ENCODE measurements around the gene MAD2L1BP. TPM values are rescaled to one million over a fixed set of nuclear protein-coding genes. Genes with fewer than 3 reads are reported as not detected.
"Not testable (repeated sequence)": the region's sequence is repeated elsewhere in the genome, so short reads cannot be mapped to it uniquely, and the experiment has no call there.

MAD2L1BP gene, protein sequence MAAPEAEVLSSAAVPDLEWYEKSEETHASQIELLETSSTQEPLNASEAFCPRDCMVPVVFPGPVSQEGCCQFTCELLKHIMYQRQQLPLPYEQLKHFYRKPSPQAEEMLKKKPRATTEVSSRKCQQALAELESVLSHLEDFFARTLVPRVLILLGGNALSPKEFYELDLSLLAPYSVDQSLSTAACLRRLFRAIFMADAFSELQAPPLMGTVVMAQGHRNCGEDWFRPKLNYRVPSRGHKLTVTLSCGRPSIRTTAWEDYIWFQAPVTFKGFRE
- 19.3 and 25.0 TPM in 2 replicates for total RNA-seq

DNA sequence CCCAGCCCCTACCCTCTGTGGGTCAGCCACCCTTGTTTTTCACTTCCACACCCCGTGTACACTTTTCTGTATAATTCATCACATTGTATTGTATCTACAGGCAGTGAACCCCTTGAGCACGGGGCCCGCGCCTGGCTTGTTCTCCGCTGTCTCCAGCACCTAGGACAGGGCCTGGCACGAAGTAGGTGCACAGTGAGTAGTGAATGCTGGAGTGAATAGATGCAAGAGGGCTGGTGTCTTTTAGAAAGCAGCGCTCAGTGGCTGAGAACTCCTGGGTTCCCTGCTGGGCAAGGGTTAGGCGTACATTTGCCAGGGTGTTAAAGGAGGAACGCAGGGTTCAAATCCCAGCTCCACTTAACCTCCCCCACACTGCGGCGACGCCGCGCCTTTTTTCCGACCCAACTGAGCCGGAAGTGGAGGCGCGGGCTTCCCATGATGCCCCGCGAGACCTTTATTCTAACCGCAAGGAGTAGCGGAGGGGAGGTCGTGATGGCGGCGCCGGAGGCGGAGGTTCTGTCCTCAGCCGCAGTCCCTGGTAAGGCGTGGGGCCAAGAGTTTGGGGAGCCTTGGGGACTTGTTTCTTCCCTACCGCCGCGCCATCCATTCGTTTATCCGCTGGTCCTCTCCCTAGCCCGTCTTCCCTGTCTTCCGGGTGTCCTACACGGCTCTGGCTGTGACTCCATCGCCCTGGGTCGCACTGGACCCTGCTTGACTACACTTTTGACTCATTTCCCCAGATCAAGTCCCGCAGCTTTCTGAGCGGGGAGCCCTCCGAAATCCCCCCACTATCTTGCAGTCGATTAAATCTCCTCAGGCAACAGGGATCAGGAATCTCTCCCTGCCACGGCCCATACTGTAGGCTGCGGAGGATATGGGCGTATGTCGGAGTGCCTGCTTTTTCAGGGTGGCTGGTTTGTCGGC, at the start of gene MAD2L1BP:
Gene MAD2L1BP (plus strand): TSS at position 454 of the 921 bp plus-strand sequence. CDS start 36 bp downstream, at position 490.
- no peak for DNase-seq (ENCODE audit: low read depth, low spot score)

DNA sequence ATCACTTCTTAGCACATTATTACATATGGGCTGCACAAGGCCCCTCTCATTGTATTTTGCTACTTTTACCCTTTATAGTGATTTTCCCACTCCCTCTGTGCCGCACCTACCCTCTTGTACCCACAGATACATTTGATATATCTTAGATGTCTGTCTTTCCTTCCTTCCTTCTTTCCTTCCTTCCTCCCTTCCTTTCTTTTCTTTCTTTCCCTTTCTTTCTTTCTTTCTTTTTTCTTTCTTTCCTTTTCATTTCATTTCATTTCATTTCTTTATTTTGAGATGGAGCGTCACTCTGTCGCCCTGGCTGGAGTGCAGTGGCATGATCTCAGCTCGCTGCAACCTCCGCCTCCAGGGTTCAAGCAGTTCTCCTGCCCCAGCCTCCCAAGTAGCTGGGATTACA, 47.4 kb upstream of the MAD2L1BP start:
- no peak for DNase-seq (ENCODE audit: low read depth, low spot score)

DNA sequence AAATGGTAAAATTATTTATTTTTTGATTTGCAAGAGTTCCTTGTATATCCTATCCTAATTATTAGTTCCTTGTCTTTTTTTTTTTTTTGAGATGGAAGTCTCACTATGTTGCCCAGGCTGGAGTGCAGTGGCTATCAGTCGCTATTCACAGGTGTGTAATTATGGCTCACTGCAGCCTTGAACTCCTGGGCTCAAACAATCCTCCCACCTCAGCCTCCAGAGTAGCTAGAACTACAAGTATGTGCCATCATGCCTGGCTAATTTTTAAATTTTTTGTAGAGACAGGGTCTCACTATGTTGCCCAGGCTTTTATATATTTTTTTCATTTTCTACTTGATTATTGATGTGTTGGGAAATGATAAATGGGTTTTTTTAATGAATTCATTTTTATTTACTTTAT, 46.1 kb upstream of the MAD2L1BP start:
- DNase-seq (ENCODE audit: low read depth, low spot score) = not testable (repeated sequence)

GRCh38 chr6:43593938-43594337, 41.7 kb upstream of the MAD2L1BP start:
- no peak for DNase-seq (ENCODE audit: low read depth, low spot score)

- DNase-seq (ENCODE audit: low read depth, low spot score) = no peak
Observed at GRCh38 chr6:43600595-43600994, 35.0 kb upstream of the MAD2L1BP start.

GRCh38 chr6:43604174-43604573, 31.5 kb upstream of the MAD2L1BP start:
- DNase-seq (ENCODE audit: low read depth, low spot score) = peak; percentile 37

DNA sequence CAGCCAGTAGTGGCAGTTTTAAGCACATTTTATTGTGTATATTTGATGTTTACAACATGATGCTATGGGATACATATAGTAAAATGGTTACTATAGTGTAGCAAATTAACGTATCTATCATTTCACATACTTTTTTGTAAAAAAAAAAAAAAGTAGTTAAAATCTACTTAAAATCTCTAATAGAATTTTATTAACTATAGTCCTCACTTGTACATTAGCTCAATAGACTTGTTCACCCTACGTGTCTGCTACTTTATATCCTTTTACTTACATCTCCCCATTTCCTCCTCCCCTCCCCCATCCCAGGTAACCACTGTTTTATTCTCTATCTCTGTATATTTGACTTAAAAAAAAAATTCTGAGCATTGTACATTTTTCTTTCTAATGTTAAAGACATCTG, 29.6 kb upstream of the MAD2L1BP start:
- no peak for DNase-seq (ENCODE audit: low read depth, low spot score)

DNA sequence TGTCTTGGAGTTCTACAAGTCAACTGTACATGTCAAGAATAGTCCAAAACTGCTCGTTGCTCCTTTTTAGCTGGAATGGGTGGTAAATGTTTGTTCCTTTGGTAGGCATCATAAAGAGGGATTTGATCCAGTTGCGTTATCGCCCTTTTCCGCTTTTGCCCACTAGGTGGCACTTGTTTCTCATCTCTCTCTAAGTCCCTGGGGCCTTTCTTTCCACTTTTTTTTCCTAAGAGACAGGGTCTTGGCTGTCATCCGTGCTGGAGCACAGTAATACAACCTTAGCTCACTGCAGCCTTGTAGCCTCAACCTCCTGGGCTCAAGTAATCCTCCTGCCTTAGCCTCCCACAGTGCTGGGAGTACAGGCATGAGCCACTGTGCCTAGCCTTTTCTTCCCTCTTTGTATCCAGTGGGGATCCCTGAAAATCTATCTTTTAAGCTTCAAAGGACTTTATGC, 27.3 kb upstream of the MAD2L1BP start:
- peak; percentile 46 for DNase-seq (ENCODE audit: low read depth, low spot score)

- no peak for DNase-seq (ENCODE audit: low read depth, low spot score)
Observed at GRCh38 chr6:43608807-43609206, 26.8 kb upstream of the MAD2L1BP start.

DNA sequence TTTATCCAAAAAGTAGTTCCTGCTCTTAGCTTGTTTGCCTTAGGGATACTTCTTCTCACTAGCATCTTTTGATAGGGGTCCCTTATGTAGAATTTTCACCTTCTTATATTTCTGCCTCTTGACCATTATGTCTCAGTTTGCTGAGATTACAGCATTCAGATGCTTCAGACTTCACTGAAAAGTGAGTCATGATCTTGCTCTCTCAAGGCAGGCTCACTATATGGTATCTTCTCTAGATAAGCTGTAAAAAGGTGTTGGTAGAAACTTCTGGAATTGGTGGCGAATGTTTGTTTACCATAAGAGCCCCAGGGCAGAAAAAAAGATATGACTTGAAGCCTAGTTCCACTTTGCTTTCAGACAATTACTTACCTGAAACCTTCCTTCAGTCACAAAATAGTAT, 26.2 kb upstream of the MAD2L1BP start:
- no peak for DNase-seq (ENCODE audit: low read depth, low spot score)

DNA sequence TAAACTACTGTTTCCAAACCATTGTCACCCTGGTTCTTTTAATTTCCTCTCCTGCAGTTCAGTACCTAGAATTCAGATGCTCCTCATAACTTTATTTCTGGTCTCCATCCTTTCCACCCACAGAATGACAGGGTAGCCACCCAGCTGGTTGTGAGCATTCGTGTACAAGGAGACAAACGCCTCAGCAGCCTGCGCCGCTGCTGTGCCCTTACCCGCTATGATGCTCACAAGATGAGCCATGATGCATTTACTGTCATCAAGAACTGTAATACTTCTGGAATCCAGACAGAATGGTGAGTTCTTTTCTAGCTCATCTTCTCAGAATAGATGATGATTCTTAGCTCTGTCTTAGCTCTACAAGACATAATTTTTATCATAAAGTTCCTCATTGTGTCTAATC, 25.2 kb upstream of the MAD2L1BP start:
- no peak for DNase-seq (ENCODE audit: low read depth, low spot score)

- DNase-seq (ENCODE audit: low read depth, low spot score) = no peak
Observed at GRCh38 chr6:43613721-43614395, 21.8 kb upstream of the MAD2L1BP start.

DNA sequence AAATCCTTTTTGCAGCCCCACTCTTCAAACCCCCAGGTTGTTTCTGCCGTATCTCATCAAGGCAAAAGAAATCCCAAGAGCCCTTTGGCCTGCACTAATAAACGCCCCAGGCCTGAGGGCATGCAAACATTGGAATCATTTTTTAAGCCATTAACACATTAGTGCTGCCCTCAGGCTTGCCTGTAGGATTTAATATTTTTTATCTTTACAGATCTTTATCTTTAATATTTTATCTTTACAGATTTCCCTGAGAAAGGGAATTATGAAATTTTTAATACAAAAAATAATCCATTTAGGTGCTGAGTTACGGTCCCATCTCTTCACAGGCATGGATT, 21.3 kb upstream of the MAD2L1BP start:
- no peak for DNase-seq (ENCODE audit: low read depth, low spot score)

- DNase-seq (ENCODE audit: low read depth, low spot score) = no peak
Observed at GRCh38 chr6:43616725-43617472, 18.7 kb upstream of the MAD2L1BP start.

DNA sequence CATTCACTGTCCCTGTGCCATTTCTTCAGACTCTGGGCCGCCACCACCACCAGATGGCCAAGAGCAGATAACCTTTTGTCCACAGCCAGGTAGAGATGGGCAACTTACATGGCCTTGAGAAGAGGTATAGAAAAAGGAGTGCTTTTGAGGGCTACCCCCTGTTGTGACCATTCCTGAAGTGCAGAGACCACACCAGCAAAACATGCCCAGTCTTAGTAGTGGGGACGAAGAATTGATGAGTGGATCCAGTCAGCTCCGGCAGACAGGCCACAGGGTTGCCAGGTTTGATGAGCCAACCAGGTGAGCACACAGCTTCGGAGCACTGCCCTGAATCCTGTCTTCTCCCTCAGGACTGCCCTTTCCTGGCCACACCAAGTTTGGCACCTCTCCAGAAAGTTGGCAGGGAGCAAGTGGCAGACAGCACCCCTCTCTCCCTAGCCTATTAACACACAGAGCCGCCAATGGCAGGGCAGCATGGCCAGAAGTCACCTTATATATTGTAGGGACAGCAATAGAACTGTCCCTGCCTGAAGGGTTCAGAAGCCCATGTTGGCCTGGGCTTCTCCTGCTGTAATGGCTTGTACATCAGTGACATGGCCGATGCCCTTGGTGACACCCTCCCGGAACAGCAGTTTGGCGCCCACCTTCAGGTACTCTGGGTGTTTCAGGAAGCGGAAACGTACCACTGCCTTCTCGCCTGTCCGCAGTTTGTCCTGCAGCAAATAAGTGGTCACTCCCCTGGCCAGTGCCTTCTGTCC, 14.4 kb upstream of the MAD2L1BP start:
- DNase-seq (ENCODE audit: low read depth, low spot score) = no peak

- DNase-seq (ENCODE audit: low read depth, low spot score) = no peak
Observed at GRCh38 chr6:43621836-43622180, 13.8 kb upstream of the MAD2L1BP start.

DNA sequence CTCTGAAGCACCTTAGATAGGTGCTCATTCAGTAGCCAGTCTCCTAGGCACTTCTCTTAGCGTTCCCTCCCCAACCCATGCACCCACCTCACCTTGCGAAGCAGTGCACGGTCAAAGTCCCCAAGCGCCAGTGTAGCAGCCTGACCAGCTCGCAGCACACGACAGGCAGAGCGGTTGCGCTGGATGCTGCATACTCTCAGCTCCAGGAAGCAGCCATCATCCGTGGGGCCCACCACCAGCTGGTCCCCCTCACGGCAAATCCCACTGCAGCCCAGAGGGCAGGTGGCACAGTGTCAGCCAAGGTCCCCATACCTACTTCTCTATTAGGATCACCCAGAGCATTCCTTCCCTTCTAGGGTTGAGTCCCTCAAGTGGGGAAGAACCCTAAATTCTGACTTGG, 13.1 kb upstream of the MAD2L1BP start:
- no peak for DNase-seq (ENCODE audit: low read depth, low spot score)

DNA sequence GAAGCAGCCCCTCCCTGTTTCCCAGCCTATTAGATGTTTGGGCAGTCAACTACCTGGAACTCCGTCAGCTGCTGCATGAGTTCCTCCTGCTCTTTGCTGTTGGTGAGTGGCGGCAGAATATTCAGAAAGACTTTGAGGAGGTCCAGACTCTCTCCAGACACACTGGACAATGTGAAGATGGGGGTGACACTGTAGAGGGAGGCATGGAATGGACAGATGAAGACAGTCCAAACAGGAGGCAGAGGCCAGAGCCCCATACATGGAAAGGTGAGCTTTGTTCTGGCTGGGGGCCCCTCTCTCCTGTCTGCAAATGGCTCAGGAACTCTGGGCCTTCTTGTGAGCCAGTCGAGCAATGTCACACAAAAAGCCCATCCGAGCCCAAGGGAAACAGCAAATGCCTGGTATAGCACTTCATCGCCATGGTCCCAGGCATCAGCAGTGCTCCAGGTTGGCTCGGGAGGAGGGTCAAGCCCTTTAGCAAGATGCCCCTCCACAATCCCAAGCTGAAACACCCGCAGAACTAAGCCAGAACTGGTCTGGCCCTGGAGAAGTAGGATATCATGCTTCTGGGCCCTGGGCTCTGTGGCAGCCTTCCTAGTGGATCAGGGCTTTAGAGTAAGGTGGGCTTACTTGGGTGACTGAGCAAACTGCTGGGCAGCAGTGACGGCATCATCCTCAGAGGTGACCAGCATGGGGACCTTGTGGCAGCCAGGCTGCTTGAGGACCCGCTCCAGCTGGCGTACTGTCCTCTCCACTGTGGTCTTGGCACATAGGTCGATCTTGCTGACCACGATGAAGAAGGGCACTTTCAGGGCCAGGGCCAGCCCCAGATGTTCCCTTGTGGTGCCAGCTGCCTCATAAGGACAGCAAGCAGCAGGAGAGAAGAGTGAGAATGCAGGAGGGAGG, 11.5 kb upstream of the MAD2L1BP start:
- no peak for DNase-seq (ENCODE audit: low read depth, low spot score)

DNA sequence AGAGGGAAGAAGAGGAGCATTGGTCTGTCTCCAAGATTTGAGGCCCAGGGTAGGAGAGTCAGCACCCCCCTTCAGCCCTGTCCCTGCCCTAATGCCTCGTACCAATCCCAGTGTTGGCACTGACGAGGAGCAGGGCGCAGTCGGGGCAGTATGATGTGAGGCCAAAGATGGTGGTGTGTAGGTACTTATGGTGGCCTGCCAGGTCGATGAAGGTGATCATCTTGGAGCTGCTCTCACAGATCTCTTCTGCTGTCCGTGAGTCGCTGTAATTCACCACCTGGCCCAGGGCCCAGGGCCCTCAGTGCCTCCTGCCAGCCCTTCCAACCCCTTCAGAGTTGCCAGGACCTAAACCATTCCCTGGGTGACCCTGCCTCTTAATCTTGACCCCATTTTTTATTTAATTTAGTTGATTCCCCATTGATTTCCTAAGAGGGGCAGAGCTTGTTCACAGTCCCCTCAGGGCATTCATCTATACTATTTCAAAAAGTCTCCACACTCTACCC, 10.8 kb upstream of the MAD2L1BP start:
- no peak for DNase-seq (ENCODE audit: low read depth, low spot score)
